DMS53 (cell line): ENCODE results near the gene HEXIM1.

Experiments used
- DNase-seq: peaks from one replicate; lab custom pipeline; 2025; lab: John Stamatoyannopoulos, UW

HEXIM1 gene

GRCh38 chr17:45130681-45131615 lies 17.3 kb upstream of the HEXIM1 start:
- DNase-seq: no peak

- peak; percentile 83 for DNase-seq
Measured at GRCh38 chr17:45131616-45132319, 16.5 kb upstream of the HEXIM1 start.

- no peak for DNase-seq
Measured at GRCh38 chr17:45132320-45132571, 16.0 kb upstream of the HEXIM1 start, which contains the start of gene PLCD3. PLCD3 (minus strand) TSS chr17:45132515; CDS start chr17:45132410, 105 bp downstream.

- peak; percentile 96 for DNase-seq
Measured at GRCh38 chr17:45132572-45133463, 15.5 kb upstream of the HEXIM1 start.

- peak; percentile 99 for DNase-seq
Measured at GRCh38 chr17:45135192-45135977, 12.9 kb upstream of the HEXIM1 start, which contains the start of gene ACBD4. ACBD4 (plus strand) TSS chr17:45135687; CDS start chr17:45136145, 458 bp downstream.

- peak; percentile 57 for DNase-seq
Measured at GRCh38 chr17:45135978-45136791, 12.1 kb upstream of the HEXIM1 start.

- no peak for DNase-seq
Measured at GRCh38 chr17:45136846-45137560, 11.3 kb upstream of the HEXIM1 start.

GRCh38 chr17:45137561-45138305 lies 10.5 kb upstream of the HEXIM1 start:
- DNase-seq: no peak

GRCh38 chr17:45138911-45139532 lies 9.3 kb upstream of the HEXIM1 start:
- no peak for DNase-seq

- no peak for DNase-seq
Measured at GRCh38 chr17:45139533-45139920, 8.7 kb upstream of the HEXIM1 start.

GRCh38 chr17:45143094-45143670 lies 5.1 kb upstream of the HEXIM1 start:
- DNase-seq: no peak

- DNase-seq: no peak
Measured at GRCh38 chr17:45143767-45144198, 4.5 kb upstream of the HEXIM1 start.

- peak; percentile 69 for DNase-seq
Measured at GRCh38 chr17:45144199-45145034, 3.9 kb upstream of the HEXIM1 start.

- DNase-seq: peak; percentile 66
Measured at GRCh38 chr17:45145035-45145389, 3.3 kb upstream of the HEXIM1 start.

GRCh38 chr17:45146166-45146565 lies 2.1 kb upstream of the HEXIM1 start:
- no peak for DNase-seq

- DNase-seq: no peak
Measured at GRCh38 chr17:45146592-45146889, 1.7 kb upstream of the HEXIM1 start.

GRCh38 chr17:45146890-45147580 lies 1.2 kb upstream of the HEXIM1 start:
- peak; percentile 92 for DNase-seq
